ENCODE measurements around the gene ATXN2. TPM values are rescaled to one million over a fixed set of nuclear protein-coding genes. Genes with fewer than 3 reads are reported as not detected.
A peak's percentile ranks its signal among the peaks of the same experiment; 100 is the strongest.

ATXN2 gene
- total RNA-seq, 1 donor from 2014 or later, result 34.2 TPM

- H3K79me2 ChIP-seq (ENCODE audit: low read depth), result no peaks in the 10 kb centered on the region
- H3K4me3 ChIP-seq, result no peak overlapping the region
- no peak overlapping the region for H3K4me2 ChIP-seq
- no peaks in the 10 kb centered on the region for H3K4me1 ChIP-seq
- H3F3A ChIP-seq (ENCODE audit: low read depth), result no peaks in the 10 kb centered on the region
- no peaks in the 10 kb centered on the region for H3K9me3 Mint-ChIP-seq
- TF ChIP-seq EZH2phosphoT487 (IDR thresholded peaks at IDR 0.05) (no peak), CTCF (IDR thresholded peaks at IDR 0.05) (no peak), EZH2 (IDR thresholded peaks at IDR 0.05) (no peak)
- H3K27me3 Mint-ChIP-seq (ENCODE audit: insufficient read depth, low read depth), result no peaks in the 10 kb centered on the region
- peak; percentile 36 for DNase-seq (ENCODE audit: low spot score)
- H3K36me3 Mint-ChIP-seq, result peaks cover 12% of the 10 kb centered on the region
- peak overlapping the region; percentile 65 for H3K27ac ChIP-seq
- H3K4me3 Mint-ChIP-seq, result no peak overlapping the region
- no peak overlapping the region for H3K9ac ChIP-seq
- H3K27ac Mint-ChIP-seq, result no peak overlapping the region
- H3K9me3 ChIP-seq (ENCODE audit: low read depth), result no peaks in the 10 kb centered on the region
- H4K20me1 ChIP-seq (ENCODE audit: low read depth), result no peaks in the 10 kb centered on the region
- no peaks in the 10 kb centered on the region for H3K27me3 ChIP-seq
- no peaks in the 10 kb centered on the region for H3K36me3 ChIP-seq
- no peak overlapping the region for H2AFZ ChIP-seq (replicated peaks)
- peaks cover 8% of the 10 kb centered on the region for H3K4me1 Mint-ChIP-seq
These were observed 154.0 kb downstream of the ATXN2 start for GRCh38 chr12:111444925-111445725.

- Histone ChIP-seq H3F3A (ENCODE audit: low read depth) (no peaks in the 10 kb centered on the region), H2AFZ (replicated peaks) (no peak overlapping the region), H4K20me1 (ENCODE audit: low read depth) (no peaks in the 10 kb centered on the region), H3K27me3 (no peaks in the 10 kb centered on the region), H3K9me3 (ENCODE audit: low read depth) (no peaks in the 10 kb centered on the region), H3K79me2 (ENCODE audit: low read depth) (no peaks in the 10 kb centered on the region), H3K36me3 (no peaks in the 10 kb centered on the region), H3K4me2 (no peak overlapping the region), H3K4me1 (no peaks in the 10 kb centered on the region), H3K9ac (no peak overlapping the region), H3K4me3 (no peak overlapping the region), H3K27ac (peak overlapping the region; percentile 65)
- DNase-seq (ENCODE audit: low spot score), result no peak
- Mint-ChIP-seq H3K27me3 (ENCODE audit: insufficient read depth, low read depth) (no peaks in the 10 kb centered on the region), H3K4me3 (no peak overlapping the region), H3K36me3 (peaks cover 12% of the 10 kb centered on the region), H3K27ac (no peak overlapping the region), H3K9me3 (no peaks in the 10 kb centered on the region), H3K4me1 (peaks cover 10% of the 10 kb centered on the region)
- TF ChIP-seq EZH2phosphoT487 (IDR thresholded peaks at IDR 0.05), result no peak
These were observed 154.7 kb downstream of the ATXN2 start for GRCh38 chr12:111444314-111444924.

GRCh38 chr12:111443586-111443985 is 155.5 kb downstream of the ATXN2 start:
- no peaks in the 10 kb centered on the region for H3K4me1 ChIP-seq
- no peak overlapping the region for H3K4me3 ChIP-seq
- H3K4me2 ChIP-seq, result no peak overlapping the region
- H3K27ac Mint-ChIP-seq, result no peak overlapping the region
- H3K27ac ChIP-seq, result no peak overlapping the region
- no peaks in the 10 kb centered on the region for H3K9me3 ChIP-seq (ENCODE audit: low read depth)
- H3K9me3 Mint-ChIP-seq, result no peaks in the 10 kb centered on the region
- H3K4me1 Mint-ChIP-seq, result peaks cover 12% of the 10 kb centered on the region
- H3K36me3 Mint-ChIP-seq, result peaks cover 14% of the 10 kb centered on the region
- H2AFZ ChIP-seq (replicated peaks), result no peak overlapping the region
- no peaks in the 10 kb centered on the region for H3K27me3 ChIP-seq
- H3K9ac ChIP-seq, result no peak overlapping the region
- TF ChIP-seq EZH2 (IDR thresholded peaks at IDR 0.05), result no peak
- TF ChIP-seq EZH2phosphoT487 (IDR thresholded peaks at IDR 0.05), result no peak
- TF ChIP-seq CTCF (IDR thresholded peaks at IDR 0.05), result no peak
- no peaks in the 10 kb centered on the region for H4K20me1 ChIP-seq (ENCODE audit: low read depth)
- no peaks in the 10 kb centered on the region for H3K79me2 ChIP-seq (ENCODE audit: low read depth)
- H3K4me3 Mint-ChIP-seq, result no peak overlapping the region
- no peaks in the 10 kb centered on the region for H3K36me3 ChIP-seq
- H3K27me3 Mint-ChIP-seq (ENCODE audit: insufficient read depth, low read depth), result peaks cover 2% of the 10 kb centered on the region
- H3F3A ChIP-seq (ENCODE audit: low read depth), result no peaks in the 10 kb centered on the region
- DNase-seq (ENCODE audit: low spot score), result no peak

DNA sequence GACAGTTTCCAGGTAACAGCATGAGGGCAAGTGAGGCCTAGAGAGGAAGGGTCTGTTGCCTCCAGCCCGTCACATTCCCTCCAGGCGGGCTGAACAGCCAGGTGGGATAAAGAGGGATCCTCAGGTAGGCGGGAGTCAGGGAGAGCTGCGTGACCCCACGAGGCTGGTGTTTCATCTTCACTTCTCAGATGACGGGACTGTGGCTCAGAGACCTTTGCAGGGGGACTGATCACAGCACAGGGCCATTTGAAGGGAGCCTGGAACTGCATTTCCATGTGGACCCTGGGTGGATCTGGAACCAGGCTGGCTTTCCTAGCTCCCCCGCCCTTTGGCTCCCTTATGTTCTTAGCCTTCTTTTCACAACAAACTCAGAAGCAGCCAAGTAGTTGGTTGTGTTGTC is 156.0 kb downstream of the ATXN2 start:
- no peak overlapping the region for H2AFZ ChIP-seq (replicated peaks)
- TF ChIP-seq EZH2phosphoT487 (IDR thresholded peaks at IDR 0.05), result no peak
- no peak for TF ChIP-seq CTCF (IDR thresholded peaks at IDR 0.05)
- TF ChIP-seq EZH2 (IDR thresholded peaks at IDR 0.05), result no peak
- DNase-seq (ENCODE audit: low spot score), result no peak
- no peaks in the 10 kb centered on the region for H3K79me2 ChIP-seq (ENCODE audit: low read depth)
- no peaks in the 10 kb centered on the region for H3K36me3 ChIP-seq
- H3K9ac ChIP-seq, result no peak overlapping the region
- H3K27me3 Mint-ChIP-seq (ENCODE audit: insufficient read depth, low read depth), result peaks cover 3% of the 10 kb centered on the region
- no peak overlapping the region for H3K4me2 ChIP-seq
- H3K4me3 ChIP-seq, result no peak overlapping the region
- H3F3A ChIP-seq (ENCODE audit: low read depth), result no peaks in the 10 kb centered on the region
- H3K27me3 ChIP-seq, result no peaks in the 10 kb centered on the region
- H4K20me1 ChIP-seq (ENCODE audit: low read depth), result no peaks in the 10 kb centered on the region
- no peaks in the 10 kb centered on the region for H3K4me1 ChIP-seq
- H3K9me3 Mint-ChIP-seq, result no peaks in the 10 kb centered on the region
- H3K27ac Mint-ChIP-seq, result no peak overlapping the region
- H3K27ac ChIP-seq, result no peak overlapping the region
- H3K36me3 Mint-ChIP-seq, result peaks cover 16% of the 10 kb centered on the region
- no peak overlapping the region for H3K4me3 Mint-ChIP-seq
- no peaks in the 10 kb centered on the region for H3K9me3 ChIP-seq (ENCODE audit: low read depth)
- H3K4me1 Mint-ChIP-seq, result peaks cover 15% of the 10 kb centered on the region

All from neural progenitor cell (in vitro differentiated cells).